GM12891 (cell line): ENCODE results near the gene AMDHD2.

Source experiments
- POLR2A ChIP-seq: IDR thresholded peaks from 2 replicates; pipeline ENCODE4 v1.6.1; 2011; ENCODE audit warnings: low read depth, low read length, control low read depth
- POLR2AphosphoS5 ChIP-seq: IDR thresholded peaks from 2 replicates; pipeline ENCODE4 v1.6.1; 2011; ENCODE audit warnings: low read depth, low read length, control low read depth
- TAF1 ChIP-seq: IDR thresholded peaks from 2 replicates; pipeline ENCODE4 v1.6.1; 2011; ENCODE audit warnings: low read depth, low read length, control low read depth

GRCh38 chr16:2485811-2486507 is 34.2 kb upstream of the AMDHD2 start:
- TF ChIP-seq TAF1 = no peak
- no peak for TF ChIP-seq POLR2A
- no peak for TF ChIP-seq POLR2AphosphoS5
